HG03457 (cell line): ENCODE measurements around the gene EFCAB14.
"Not testable (repeated sequence)": the region's sequence is repeated elsewhere in the genome, so short reads cannot be mapped to it uniquely, and the experiment has no call there.

Experiments
- ATAC-seq: cut with Tn5 transposase; IDR thresholded peaks from one replicate; pipeline ENCODE4 v1.9.1; 2021; ENCODE audit warnings: moderate number of reproducible peaks; ENCODE audit not compliant: unreplicated experiment

Gene EFCAB14

DNA sequence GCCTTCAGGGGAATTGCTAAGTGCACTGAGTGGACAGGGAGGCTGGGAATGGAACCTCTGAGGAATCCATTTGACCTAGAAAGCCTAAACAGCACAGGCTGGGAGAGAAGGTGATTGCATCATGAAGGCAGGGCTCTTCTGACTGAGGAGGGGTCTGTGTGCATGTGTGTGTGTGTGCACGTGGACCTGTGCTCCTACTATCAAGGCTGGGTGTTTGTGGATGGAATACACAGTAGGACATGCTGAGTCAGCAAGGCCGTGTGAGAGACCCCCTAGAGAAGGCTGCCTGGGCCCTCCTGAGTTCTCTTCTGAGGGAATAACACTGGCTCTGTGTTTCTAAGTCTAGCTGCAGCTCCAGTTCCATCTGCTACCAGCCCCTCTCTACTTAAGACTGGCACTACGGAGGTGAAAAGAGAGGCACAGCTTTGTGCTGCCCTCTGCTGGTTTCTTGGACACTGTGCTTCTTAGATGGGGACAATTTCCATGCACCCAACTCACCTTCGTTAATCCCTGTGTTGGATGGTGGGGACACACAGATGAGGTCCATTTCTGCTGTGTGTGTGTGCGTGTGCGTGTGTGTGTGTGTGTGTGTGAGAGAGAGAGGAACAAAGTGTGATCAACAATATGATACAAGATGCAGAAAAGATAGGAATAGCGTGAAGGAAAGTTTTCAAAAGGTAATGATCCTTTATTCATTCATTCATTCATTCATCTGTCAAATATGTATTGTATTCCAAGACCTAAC is 6.2 kb upstream of the EFCAB14 start:
- ATAC-seq = peak; percentile 86

DNA sequence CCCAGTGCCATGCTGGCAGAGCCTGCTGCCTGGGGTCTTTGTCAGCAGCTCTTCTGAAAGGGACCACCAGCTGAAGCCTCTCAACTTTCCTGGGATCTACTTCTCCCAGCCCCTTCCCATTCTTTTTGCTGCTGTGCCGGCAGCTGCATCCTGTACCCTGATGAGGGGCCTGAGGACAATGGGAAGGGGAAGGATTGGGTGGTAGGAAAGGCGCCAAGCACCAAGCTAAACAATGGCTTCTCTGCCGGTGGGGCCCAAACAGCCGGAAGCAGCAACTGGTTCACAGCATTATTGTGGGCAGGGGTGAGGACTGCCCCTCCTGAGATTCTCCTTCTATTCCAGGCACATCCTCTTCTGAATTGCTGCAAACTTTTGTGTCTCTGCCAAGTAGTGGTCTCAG is 5.0 kb upstream of the EFCAB14 start:
- ATAC-seq = no peak

DNA sequence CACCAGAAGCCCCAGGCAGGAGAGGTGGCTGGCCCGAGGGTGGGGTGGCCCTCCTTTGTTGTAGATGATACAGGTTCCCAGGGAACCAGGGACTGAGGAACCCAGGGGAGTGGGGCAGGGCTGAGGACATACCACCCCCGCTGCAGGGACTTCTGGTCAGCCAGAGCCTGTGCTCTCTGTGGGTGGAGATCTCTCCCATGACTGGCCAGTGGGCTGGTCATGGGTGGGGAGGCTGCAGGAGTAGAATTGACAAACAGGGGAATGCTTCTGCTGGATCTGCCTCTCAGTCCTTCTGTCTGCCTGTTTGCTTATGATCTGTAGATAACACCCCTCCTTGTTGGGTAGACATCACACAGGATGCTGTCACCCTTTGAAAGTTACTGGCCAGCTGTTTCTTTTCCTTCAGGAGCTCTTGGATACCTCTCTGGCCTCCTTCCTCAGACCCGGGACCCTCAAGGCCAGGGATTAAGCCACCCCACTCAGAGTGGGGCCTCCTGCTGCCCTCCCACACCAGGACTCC is 2.8 kb upstream of the EFCAB14 start:
- no peak for ATAC-seq

DNA sequence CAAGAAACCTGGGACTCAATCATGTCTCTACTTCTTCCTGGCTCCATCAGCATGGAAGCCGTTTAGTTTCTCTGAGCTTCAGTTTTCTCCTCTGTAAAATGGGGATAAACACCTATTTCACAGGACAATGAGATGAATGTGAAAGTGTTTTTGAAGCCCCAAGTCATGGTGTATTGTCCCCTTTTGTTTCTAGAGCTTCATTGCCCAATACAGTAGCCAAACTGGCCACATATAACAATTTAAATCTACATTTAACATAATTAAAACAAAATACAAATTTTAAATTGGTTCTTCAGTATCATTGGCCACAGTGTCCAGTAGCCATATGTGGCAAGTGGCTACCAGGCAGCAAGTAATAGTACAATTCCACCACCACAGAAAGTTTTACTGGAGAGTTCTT is 2.3 kb upstream of the EFCAB14 start:
- ATAC-seq = no peak

DNA sequence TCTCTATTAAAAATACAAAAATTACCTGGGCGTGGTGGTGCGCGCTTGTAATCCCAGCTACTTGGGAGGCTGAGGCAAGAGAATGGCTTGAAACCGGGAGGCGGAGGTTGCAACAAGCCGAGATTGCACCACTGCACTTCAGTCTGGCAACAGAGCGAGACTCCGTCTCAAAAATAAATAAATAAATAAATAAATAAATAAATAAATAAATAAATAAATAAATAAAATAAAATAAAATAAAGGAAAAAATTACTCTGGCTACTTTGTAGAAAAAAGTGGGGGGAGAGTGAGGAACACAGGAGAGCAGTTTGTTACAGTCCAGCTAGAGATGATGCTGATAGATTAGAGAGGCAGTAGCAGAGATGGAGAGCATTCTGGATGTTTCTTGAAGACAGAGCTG is 1.4 kb upstream of the EFCAB14 start:
- ATAC-seq = not testable (repeated sequence)

DNA sequence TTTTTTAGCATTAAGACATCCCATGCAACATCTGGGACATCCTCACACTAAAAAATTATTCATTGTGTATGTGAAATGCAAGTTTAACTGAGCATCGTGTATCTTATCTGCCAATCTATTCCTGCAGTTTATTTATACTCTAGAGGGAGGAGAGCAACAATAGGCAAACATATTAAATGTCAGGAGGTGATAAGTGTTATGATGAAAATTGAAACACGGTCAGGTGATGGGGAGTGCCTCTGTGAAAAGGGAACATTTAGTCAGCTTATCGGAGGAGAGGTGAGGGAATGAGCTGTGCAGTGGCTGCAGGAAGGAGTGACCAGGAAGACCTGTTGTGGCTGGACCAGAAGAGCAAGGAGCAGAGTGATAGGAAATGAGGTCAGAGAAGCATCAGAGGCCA is 775 bp upstream of the EFCAB14 start:
- no peak for ATAC-seq

DNA sequence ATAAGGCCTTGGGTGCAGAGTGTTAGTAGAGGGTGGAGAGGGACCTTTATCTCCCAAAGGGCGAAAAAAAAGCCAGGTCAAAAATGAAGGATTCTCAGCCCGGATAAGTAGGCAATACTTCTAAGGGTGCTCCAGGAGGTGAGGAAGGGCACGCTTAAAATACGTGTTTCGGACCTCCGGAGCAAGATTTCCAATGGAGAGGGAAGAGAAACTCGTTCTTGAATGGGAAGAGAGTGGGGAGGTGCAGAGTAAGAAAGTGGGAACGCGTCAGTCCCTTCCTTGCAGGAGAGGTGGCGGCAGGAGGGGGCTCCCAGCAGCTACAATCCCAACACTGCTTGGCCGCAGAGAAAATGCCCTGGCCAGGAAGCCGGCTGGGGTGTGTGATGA is 581 bp downstream of the EFCAB14 start:
- peak; percentile 1 for ATAC-seq

DNA sequence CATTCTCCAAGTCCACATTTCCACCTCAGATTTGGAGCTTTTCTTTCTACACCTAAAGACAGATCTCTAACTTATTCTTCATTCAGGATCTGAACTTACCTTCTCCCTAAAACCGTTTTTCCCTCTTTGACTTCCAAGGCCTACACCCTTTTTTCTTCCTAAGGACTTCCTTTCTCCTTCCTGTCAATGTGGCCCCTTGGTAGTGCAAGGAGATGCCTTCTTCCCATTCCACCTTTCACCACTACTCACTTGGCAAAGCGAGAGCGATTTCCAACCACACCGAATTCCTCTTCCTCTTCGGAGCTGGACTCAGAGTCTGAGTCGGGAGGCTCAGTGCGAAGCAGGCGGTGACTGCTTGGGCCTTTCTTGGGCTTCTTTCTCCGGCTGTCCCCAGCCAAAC is 1.3 kb downstream of the EFCAB14 start:
- no peak for ATAC-seq

DNA sequence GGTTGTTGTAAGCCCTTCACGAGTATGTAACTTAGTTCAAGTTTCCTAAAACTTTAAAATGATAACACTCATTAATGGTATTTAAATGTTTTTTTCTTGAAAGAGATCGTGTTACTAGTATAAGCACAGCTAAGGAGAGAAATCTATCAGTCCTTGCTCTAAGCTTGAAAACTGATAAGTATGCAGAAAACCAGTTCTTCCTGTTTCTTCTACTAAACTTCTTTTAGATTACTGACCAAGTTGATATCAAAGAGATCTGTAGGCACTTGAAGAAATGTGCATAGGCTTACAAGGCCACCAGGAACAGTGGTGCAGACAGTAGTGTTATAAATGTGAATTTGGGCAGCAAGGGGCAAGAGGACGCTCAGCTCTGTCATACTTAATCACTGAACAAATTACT is 3.9 kb downstream of the EFCAB14 start:
- ATAC-seq = no peak

DNA sequence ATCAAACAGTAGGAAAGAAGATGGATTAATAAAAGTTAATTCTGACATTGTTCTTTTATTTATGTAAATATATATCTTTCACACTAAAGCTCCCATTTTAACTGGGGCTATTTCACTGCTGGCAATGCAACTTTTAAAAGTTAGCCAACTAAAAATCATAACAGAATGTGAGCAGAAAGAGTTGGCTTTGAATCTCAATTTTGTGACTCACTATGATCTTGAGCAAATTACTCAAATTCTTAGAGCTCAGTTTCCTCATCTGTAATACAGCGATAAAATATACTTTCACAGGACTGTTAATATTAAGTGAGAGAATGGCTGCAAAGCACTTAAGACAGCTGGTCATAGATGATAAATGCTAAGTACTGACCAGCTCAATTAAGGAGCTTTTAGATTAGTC is 10.8 kb downstream of the EFCAB14 start:
- no peak for ATAC-seq

DNA sequence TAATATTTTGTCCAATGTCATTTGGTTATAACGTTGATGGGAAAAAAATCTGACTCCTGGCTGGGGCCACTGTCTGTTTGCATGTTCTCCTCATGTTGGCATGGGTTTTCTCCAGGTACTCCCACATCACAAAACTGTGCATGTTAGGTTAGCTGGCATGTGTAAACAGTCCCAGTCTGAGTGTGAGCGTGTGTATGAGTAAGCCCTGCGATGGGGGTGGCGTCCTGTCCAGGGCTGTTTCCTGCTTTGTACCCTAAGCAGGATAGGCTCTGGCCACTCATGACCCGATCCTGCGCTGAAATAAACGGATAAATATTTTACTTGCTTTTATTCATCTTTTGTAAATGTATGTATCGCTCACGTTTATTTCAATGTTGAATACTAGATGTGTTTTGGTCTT is 13.5 kb downstream of the EFCAB14 start:
- no peak for ATAC-seq

DNA sequence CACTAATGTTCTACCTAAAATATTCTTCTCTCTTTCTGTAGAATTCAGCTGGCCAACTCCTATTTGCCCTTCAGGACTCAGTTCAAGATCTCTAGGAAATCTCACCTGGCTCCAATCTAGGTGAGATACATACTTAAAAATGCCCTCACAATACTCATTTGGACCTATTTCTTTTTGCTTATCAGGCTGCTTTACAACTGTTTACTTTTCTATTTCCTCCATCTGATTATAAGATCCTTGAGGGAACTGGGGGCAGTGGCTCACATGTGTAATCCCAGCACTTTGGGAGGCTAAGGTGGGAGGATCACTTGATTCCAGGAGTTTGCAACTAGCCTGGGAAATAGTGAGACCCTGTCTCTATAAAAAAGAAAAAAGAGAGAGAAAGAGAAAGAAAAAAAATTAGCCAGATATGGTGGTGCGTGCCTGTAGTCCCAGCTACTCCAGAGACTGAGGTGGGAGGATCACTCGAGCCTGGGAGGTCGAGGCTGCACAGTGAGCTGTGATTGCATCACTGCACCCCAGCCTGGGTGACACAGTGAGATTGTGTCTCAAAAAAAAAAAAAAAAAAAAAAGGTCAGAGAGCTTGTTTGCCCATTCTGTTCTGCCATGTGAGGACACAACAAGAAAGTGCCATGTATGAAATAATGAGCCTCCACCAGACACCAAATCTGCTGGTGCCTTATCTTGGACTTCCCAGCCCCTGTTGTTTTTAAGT is 14.8 kb downstream of the EFCAB14 start:
- no peak for ATAC-seq

DNA sequence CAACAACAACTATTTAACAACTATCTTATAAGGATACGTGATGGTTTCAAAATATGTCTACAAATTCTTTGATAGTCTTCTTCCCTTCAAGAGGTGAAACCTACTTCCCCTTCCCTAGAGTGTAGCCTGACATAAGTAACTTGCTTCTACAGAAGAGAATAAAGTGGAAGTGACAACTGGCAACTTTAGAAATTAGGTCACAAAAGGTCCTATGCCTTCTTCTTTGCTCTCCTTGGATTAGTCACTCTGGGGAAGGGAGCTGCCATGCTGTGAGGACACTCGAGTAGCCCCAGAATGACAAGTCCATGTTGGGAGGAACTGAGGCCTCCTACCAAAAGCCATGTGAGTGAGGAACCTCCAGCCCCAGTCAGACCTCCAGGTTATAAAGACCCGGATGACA is 19.2 kb downstream of the EFCAB14 start:
- ATAC-seq = no peak

DNA sequence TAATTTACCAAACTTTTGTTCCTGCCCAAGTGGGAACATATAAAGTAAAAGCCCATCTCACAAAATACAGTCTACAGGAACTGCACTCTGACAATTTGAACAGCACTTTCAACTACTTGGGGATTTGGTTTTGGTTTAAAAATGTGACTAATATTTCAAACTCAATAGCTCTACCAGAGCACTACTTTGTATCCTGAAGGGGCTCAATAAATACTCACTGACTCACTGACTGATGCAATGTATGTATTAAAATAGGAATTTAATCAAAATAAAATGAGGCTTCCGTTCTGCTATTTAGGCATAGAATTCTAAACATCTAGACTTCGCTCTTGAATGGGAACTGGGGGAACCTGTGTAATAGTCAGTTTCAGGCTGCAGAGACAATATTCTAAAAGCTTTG is 21.9 kb downstream of the EFCAB14 start:
- no peak for ATAC-seq

DNA sequence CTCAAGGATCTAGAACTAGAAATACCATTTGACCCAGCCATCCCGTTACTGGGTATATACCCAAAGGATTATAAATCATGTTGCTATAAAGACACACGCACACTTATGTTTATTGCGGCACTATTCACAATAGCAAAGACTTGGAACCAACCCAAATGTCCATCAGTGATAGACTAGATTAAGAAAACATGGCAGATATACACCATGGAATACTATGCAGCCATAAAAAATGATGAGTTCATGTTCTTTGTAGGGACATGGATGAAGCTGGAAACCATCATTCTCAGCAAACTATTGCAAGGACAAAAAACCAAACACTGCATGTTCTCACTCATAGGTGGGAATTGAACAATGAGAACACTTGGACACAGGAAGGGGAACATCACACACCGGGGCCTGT is 24.2 kb downstream of the EFCAB14 start:
- not testable (repeated sequence) for ATAC-seq

DNA sequence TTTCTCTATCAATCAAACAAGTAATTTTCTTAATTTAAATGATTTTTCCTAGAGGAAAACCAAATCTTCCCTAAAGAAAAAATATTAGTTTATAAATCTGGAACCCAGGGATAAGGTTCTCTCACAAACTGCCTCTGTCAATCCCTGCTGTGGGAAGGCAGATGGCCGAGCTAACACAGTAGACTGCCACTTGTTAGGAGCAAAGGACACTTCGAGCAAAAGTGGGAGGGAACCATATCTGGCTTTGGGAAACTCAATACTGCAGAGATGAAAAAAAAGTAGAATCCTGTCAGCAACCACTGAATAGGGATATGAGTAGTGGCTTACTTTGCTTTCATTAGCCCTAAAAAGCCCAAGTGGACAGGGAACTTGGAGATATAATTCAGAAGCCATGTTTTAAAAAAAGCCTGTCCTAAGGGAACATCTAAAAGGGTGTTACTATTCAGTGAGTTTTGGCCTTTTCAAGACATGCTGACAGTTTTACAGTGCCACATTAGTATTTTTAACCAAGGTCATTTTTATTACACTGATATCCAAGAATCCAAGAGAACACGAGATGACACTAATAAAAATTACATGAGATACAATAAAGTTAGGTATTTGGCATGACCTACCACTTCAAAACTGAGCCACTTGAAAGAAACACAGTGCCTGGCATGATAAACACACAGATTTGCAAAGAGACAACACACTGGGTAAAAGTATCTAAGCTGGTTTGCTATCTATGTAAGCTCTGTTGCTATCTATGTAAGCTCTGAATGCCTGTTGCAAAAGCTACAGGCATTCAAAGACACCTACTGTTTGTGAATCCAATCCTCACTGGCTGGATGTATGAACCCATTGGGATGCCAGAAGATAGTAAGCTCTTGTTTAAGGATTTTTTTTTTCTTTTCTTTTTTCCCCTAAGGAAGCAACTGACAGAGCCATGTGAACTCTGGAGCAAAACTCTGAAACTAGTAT is 25.8 kb downstream of the EFCAB14 start:
- no peak for ATAC-seq

DNA sequence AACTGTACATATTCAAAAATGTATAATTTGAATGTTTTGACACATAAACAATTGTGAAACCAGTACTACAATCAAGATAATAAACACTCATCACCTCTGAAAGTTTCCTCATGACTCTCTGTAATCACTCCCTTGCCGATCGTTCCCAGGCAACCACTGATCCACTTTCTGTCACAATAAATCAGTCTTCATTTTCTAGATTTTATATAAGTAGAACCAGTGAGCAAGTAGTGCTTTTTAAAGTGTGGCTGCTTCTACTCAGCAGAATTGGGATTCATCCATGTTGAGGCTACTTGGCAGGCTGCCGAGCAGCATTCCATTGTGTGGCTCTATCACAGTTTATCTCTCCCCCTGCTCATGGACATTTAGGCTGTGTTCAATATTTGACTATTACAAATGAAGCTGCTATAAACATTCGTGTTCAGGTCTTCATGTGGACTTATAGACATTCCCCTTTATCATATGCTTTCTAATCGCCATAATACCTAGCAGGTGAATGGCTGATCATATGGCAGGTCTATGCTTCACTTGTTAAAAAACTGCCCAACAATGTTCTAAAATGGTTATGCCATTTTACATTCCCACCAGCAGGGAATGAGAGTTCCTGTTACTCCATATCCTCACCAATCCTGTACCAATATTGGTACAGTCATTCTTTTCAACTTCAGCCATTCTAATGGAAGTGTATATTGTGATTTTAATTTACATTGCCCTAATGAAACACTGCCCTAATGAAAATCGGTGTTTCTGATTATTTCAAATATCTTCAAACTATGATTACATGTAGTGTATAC is 26.7 kb downstream of the EFCAB14 start:
- ATAC-seq = no peak

DNA sequence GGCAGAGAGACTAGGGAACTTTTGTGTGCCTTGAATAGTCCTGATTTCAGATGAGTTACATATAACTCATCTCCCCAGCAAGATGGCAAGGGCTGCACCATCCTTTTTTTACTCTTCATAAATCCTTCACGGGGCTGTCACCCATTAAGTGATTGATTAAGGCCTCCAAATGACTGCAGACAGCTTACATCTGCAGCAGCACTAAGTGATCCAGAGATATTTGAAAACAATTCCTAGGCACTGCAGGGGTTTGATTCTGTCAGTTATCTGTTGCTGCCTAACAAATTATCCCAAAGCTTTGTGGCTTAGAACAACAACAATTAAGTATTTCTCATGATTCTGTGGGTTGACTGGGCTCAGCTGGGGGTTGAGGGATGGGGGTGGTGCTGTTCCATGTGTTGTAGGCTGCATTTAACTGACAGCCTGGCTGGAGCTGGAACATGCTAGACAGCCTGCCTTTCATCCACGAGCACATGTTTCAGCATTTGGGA is 27.9 kb downstream of the EFCAB14 start:
- ATAC-seq = no peak

DNA sequence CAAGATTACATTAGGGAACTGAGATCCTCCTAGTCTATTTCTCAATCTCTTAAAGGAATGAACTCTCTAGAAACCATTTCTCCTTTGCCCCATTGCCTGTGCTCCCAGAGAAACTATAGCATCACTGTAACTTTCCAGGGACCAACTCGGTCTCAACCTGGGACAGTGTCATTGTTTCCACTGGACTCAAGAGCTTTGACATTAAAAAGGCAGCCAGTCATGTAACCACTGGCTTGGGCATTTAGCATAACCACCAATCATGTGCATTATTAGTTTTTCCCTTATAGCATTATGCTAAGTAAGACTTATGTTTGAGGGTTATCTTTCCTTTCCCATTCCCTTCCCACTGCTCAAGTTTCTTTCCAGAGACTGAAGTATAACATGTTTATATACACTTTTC is 29.0 kb downstream of the EFCAB14 start:
- ATAC-seq = no peak

DNA sequence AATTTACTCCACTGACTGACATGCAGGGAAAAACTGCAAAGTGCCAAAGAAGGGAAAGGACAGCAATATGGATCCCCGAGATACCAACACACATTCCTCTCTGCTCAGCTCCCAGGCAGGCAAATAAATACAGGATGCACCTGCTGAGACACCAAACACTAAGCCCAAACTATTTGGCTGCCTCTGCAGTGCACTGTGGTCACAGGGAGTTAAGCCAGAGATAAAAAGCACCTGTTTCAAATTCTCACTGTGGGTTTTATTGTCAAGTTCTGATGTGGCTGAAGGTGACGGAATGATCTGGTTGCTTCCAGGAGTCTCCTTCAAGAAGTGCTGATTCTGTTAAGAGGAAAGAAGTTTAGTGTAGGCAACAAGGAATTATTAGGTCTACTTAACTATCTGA is 29.6 kb downstream of the EFCAB14 start:
- no peak for ATAC-seq
